SJSA1 (cell line): ENCODE data around the gene OR7G3. TPM values are rescaled to one million over a fixed set of nuclear protein-coding genes. Genes with fewer than 3 reads are reported as not detected.

Source experiments
- total RNA-seq: library from RNA; depleted of rRNA; stranded (reverse); fragments of >200 nt; shearing (Covaris generic); gene quantifications from 2 replicates; pipeline ENCODE4 v1.2.3, GENCODE V29; 2014; rRNA removed

Gene OR7G3
- total RNA-seq, 1 experiment from 2014 or later: not detected

Other genes with a start within 250 kb of the OR7G3 start
- gene MUC16, start 116.5 kb downstream of the OR7G3 start, total RNA-seq: not detected in 2 replicates
- not detected in 2 replicates for gene OR1M1, start 39.9 kb downstream of the OR7G3 start, total RNA-seq
- gene OR7G2, start 19.5 kb downstream of the OR7G3 start, total RNA-seq: not detected in 2 replicates
- gene OR7G1, start 11.2 kb downstream of the OR7G3 start, total RNA-seq: not detected in 2 replicates
- 8.1 and 17.7 TPM in 2 replicates for gene ZNF317, start 13.4 kb upstream of the OR7G3 start, total RNA-seq
- 0.03 TPM in 1 of 2 replicates, not detected in the other for gene OR7D2, start 52.0 kb upstream of the OR7G3 start, total RNA-seq
- not detected in 2 replicates for gene OR7D4, start 92.6 kb upstream of the OR7G3 start, total RNA-seq
- gene OR7E24, start 124.0 kb upstream of the OR7G3 start, total RNA-seq: not detected in 2 replicates
- gene ZNF699, start 182.9 kb upstream of the OR7G3 start, total RNA-seq: 8.0 and 13.6 TPM in 2 replicates
- gene ZNF559, start 197.2 kb upstream of the OR7G3 start, total RNA-seq: 15.8 and 18.4 TPM in 2 replicates
- gene ZNF177, start 236.1 kb upstream of the OR7G3 start, total RNA-seq: 1.8 TPM in 1 of 2 replicates, not detected in the other